Measurements from ENCODE around the gene OTOG. TPM values are rescaled to one million over a fixed set of nuclear protein-coding genes. Genes with fewer than 3 reads are reported as not detected.

The OTOG gene
- total RNA-seq, 3 donors from 2014 or later: 0.06 TPM; not detected in 2

DNA sequence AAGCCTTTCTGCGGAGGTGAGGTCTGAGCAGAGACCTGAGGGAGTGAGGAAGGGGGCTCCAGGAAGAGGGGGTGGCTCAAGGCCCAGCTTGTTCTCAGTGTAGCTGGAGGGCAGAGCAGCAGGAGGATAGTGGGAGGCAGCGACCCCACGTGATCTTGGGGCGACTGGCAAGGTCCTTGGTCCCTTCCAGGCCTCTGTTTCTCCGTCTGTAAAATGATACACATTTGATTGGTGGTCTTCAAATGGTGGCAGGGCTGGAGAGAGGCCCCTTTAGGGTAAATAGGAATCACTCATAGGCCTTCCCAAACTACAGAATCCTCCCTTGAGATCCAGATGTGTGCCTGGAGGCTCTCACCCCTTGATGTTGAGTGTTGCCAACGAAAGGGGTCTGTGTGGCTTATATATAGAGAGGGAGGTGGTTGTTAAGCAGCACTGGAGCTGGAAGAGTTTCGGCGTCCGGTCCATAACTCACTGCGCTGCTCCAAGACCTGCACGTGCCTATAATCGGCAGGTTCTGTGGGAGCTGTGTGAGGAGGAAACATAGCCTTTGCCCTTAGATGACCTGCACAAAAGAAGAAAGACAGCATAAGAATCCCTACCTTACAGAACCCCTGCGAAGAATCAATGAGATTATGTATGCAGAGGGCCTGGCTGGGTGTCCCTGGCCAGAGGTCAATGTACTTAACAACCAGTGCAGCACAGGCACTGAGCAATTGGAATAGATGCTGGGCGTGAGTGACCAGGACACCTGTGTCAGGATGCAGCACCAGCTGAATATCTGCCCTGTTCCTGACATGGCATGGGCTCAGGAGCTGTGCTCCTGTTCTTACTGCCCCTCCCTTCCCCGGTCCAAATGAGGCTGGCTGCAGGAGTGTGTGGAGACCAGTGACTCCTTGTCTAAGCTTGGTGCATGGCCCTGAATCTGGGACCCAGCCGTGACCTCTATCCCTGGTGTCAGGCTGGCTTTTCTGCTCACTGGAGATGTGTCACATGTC lies 28.7 kb downstream of the OTOG start:
- ATAC-seq: no peak
- TF ChIP-seq, protein P1, sequence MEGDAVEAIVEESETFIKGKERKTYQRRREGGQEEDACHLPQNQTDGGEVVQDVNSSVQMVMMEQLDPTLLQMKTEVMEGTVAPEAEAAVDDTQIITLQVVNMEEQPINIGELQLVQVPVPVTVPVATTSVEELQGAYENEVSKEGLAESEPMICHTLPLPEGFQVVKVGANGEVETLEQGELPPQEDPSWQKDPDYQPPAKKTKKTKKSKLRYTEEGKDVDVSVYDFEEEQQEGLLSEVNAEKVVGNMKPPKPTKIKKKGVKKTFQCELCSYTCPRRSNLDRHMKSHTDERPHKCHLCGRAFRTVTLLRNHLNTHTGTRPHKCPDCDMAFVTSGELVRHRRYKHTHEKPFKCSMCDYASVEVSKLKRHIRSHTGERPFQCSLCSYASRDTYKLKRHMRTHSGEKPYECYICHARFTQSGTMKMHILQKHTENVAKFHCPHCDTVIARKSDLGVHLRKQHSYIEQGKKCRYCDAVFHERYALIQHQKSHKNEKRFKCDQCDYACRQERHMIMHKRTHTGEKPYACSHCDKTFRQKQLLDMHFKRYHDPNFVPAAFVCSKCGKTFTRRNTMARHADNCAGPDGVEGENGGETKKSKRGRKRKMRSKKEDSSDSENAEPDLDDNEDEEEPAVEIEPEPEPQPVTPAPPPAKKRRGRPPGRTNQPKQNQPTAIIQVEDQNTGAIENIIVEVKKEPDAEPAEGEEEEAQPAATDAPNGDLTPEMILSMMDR (IDR thresholded peaks at IDR 0.05): no peak
- H3K4me1 ChIP-seq (ENCODE audit: low read depth): no peaks in the 10 kb centered on the region
- no peaks in the 10 kb centered on the region for H3K9me3 ChIP-seq
- no peaks in the 10 kb centered on the region for H3K36me3 ChIP-seq (ENCODE audit: low read depth)
- H3K4me3 ChIP-seq: no peak overlapping the region
- no peak for DNase-seq
- intact Hi-C loops (cut with DNase I, micrococcal nuclease): no loop called here

DNA sequence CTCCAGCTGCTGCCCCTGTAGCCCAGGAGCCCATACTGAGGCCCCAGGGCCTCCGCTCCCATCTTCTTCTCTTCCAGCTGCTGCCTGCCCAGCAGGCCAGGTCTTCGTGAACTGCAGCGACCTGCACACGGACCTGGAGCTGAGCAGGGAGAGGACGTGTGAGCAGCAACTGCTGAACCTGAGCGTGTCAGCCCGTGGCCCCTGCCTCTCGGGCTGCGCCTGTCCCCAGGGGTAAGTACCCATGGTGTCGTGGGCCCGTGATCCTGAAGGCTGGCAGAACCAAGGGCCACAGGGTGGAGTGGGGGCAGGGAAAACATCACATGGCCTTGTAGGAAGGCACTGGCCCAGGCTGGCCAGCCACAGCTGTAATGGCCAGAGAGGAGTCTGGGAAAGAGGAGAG lies 31.2 kb downstream of the OTOG start:
- TF ChIP-seq, protein P1 (IDR thresholded peaks at IDR 0.05): no peak
- H3K4me3 ChIP-seq: no peak overlapping the region
- no peak for ATAC-seq
- H3K36me3 ChIP-seq (ENCODE audit: low read depth): no peaks in the 10 kb centered on the region
- no peaks in the 10 kb centered on the region for H3K4me1 ChIP-seq (ENCODE audit: low read depth)
- no peak for DNase-seq
- no peaks in the 10 kb centered on the region for H3K9me3 ChIP-seq
- intact Hi-C loops (cut with DNase I, micrococcal nuclease): no loop called here

DNA sequence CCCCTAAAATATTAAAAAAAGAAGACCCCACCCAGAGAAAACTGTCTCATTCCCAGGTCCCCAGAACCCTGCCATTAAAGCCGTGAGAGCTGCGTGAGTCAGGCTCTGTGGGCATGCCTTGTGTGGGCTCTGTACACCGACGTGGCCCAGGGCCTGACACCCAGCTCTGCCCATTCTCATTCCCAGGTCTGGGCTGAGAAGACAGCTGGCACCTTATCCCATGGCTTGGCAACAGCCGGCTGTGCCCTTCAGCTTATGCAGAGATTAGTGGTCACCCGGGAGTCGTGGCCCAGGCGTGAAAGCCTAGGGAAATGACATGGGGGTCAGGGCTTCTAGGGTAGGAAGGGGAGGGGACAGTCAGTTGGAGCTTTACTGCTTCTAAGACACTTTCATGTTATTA lies 31.9 kb downstream of the OTOG start:
- no peak for DNase-seq
- intact Hi-C loops (cut with DNase I, micrococcal nuclease): no loop called here
- H3K4me1 ChIP-seq (ENCODE audit: low read depth): no peaks in the 10 kb centered on the region

DNA sequence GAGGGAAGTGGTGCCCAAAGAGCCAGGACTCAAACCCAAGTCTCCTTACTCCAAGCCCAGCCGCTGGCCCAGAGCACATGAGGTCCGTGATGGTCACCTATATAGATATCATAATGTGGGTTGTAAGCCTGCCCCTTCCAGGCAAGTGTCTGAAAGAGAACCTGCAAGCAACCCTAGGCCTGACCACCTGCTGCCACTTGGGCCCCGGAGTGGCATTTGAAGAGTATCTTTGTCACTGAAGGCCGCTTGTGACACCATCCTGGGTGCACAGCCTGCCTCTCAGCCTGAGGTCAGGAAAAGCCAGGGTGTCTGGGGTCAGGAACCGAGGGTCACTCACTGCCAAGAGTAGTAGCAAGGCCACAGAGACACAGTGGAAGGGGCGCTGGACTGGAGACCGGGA lies 32.4 kb downstream of the OTOG start:
- Histone ChIP-seq H3K4me3 (no peak overlapping the region), H3K4me1 (ENCODE audit: low read depth) (no peaks in the 10 kb centered on the region), H3K9me3 (no peaks in the 10 kb centered on the region), H3K36me3 (ENCODE audit: low read depth) (no peaks in the 10 kb centered on the region)
- TF ChIP-seq, protein P1 (IDR thresholded peaks at IDR 0.05): no peak
- intact Hi-C loops (cut with DNase I, micrococcal nuclease): no loop called here
- no peak for DNase-seq
- ATAC-seq: no peak

More for the DNA sequence above, 31.9 kb downstream of the OTOG start:
- no peak for ATAC-seq
- TF ChIP-seq, protein P1 (IDR thresholded peaks at IDR 0.05): no peak
- no peak overlapping the region for H3K4me3 ChIP-seq
- no peaks in the 10 kb centered on the region for H3K9me3 ChIP-seq
- H3K36me3 ChIP-seq (ENCODE audit: low read depth): no peaks in the 10 kb centered on the region

DNA sequence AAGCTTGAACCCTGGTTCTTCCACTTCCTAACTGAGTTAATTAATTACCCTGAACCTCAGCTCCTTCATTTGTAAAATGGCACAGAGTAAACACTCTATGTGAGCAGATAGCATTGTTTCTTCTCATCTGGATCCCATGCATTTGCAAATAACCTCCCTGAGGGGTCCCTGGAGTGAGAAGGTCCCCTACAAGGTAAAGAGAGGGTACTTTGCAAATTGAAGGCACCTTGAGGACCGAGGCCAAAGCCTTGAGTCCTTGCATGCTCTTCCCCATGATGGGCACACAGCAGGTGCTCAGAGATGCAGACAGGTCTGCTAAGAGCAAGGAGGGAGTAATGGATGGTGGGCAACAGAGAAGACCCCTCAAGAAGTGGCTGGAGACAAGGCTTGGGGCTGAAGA lies 33.2 kb downstream of the OTOG start:
- TF ChIP-seq, protein P1 (IDR thresholded peaks at IDR 0.05): no peak
- DNase-seq: no peak
- ATAC-seq: no peak
- Histone ChIP-seq H3K9me3 (no peaks in the 10 kb centered on the region), H3K4me3 (no peak overlapping the region), H3K36me3 (ENCODE audit: low read depth) (no peaks in the 10 kb centered on the region), H3K4me1 (ENCODE audit: low read depth) (no peaks in the 10 kb centered on the region)
- intact Hi-C loops (cut with DNase I, micrococcal nuclease): no loop called here

Data from mucosa of descending colon (tissue), 3 donors.